Left hindlimb (tissue), 1 donor: Measurements from ENCODE around the gene MCM9.

Experiments
- DNase-seq: peaks from one replicate; pipeline ENCODE4 v3.0.0-alpha.2; 2018

Gene MCM9

DNA sequence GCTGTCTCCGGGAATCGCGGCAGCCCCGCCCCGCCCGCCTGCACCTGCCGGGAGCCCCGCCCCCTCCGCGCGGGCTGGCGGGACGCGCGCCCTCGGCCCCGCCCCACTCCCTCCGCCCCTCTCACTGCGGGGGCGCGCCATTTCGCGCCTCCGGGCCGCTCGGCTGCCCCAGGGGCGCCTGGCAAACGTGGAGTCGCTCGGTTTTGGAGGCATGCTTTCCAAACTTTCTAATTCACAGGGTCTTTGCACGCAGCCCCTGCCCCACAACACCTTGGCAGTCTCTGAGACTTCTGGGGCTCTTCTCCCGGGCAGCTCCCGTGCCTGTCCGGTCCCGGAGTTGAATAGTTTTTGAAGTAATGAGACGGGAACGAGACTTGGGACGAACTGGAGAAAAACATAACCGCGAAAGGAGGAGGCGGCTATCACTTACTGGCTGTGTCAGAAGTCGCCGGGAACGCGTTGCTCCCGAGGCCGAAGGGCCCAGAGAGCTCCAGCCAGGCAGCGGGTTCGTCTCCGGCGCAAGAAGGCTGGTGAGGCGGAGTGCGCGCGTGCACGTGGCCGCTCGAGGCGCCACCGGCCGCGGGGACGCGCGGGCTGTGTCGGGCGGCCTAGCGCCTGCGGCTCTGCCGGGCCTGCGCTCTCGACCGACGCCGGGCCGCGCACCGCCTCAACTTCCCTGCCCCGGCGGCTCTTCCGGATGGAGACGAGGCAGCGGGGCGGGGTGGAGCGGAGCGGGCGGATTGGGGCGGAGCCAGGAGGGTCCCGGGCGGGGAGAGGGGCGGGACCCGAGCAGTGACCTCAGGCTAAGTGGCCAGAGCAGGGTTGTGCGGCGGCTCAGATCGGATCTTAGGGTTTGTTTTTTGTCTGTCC is at the start of gene MCM9:
Gene MCM9, minus strand, starts transcription at position 699 of the 870 bp plus-strand sequence. CDS start 3,436 bp downstream, outside the sequence.
- peak; percentile 92 for DNase-seq

DNA sequence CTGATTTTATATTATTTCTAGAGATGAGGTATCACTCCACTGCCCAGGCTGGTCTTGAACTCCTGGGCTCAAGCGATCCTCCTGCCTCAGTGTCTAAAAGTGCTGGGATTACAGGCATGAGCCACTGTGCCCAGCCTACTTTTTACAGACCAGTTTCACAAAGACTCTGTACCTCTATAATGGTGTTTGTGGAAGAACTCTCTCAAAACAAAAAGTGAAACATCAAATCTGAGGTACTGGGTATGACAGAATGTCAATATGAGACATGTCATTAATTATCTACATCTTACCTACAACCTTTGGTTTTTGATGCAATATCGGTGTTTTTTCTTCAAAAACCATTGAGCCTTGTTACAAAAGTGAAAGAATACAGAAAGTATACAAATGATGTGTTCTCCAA is 49.4 kb upstream of the MCM9 start:
- no peak for DNase-seq

DNA sequence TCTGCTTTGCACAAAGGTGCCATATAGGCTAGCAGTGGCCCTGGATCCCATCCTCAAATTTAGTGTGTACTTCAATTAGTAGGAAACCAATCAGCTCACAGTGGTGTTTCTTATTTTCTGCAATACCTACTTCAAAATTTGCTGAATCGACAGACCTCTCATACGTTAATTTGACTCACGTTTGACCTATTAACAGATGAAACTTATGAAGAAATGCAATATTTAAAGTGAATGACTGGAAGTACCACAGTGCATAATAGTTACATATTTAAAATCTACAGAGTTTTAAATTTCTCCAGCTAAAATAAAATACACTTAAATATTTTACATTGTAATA is 47.6 kb upstream of the MCM9 start:
- no peak for DNase-seq

DNA sequence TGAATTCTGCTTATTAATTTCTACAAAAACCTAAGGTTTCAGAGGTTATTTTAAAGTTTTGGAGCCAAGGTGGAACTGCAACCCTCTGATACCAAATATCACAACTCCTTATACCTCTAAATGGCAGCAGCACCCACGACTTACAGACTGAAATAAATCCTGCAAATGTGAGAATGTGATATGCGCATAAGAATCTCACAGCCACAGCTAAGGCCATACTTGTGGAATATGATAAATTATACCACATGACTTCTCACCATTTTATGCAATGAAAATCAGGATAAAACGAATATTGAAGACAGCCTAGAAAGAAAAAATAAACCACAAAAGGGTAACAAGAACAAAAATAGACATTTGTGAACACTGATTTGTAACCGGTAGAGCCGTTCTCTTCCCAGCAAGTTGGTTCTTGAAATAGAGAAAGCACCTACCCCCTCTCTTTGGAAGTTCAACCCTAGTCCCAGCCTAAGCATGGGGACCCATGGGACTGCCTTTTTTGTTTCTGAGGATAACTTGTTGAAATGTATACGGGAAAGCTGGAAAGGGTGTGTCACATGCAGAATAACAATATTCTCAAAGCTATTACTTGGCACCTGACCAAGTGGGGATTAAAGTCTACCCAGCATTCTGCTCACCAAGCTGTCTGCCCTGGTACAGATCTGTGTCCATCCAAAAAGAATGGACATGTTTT is 47.1 kb upstream of the MCM9 start:
- no peak for DNase-seq

DNA sequence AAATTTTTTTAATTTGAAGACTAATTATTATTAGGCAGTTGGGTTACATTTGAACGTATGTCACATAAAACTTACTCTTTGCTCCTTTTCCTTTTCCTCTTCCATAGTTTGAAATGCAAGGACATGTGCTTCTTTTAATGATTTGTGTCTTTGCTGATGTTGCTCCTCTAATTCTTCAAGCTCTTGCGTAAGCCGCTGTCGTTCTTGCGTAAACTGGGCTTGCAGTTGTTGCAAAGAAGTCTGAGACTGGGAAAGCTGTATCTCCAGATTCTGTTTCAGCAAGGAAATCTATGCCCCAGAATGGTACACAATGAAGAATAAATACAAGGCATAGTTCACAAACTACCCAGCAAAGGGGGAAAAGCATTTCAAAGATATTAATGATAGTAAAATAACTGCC is 45.1 kb upstream of the MCM9 start:
- no peak for DNase-seq

DNA sequence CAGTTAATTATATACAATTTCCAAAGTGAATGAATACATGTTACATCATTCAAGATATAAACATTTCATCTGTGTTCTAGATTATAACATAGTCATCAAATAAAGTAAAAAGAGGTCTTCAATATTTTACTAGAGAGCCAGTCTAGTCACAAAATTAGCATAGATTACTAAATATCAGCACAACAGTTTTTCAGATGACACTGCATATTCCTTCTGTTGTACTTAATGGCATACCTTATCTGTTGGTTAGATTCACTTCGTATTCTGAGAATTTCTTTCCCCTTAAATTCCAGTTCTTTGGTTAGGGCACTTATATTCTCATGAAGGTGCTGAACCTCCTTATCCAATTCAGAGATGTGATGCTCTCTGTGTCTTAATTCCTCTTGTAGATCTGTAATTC is 39.8 kb upstream of the MCM9 start:
- DNase-seq: no peak

DNA sequence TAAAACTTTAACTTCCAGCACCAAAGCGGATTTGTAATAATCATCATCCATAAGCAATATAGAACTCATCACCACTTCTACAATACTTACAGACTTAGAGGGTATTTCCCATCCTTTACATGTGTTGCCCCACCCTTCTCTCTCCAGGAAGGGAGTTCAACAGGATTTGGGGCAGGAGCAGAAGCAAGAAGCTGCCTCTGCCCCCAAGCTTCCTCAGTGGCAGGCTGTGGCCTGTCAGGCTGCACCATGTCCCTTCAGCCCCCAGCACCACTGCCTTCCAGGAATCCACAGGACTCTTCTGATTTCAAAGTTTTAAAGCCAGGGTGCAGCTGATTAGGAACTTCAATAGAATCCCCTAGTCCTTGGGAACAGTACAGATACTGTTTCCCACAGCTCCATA is 36.7 kb upstream of the MCM9 start:
- no peak for DNase-seq

DNA sequence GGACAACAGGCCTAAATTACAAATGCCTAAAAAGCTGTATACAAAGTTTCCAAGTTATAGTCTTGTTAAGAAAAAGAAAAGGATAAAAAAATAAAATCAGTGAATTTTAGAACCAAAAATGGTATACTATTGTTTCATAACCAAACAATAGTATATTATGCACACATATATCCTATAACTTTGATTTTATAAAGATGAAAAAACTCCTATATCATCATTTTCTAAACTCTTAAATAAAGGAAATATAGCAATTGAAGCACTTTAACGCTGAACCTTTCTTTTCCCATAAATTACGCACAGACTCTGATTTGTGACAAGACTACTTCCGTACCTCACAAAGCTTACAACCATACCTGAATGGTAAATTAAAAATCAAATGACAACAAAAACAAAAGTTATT is 35.9 kb upstream of the MCM9 start:
- no peak for DNase-seq

DNA sequence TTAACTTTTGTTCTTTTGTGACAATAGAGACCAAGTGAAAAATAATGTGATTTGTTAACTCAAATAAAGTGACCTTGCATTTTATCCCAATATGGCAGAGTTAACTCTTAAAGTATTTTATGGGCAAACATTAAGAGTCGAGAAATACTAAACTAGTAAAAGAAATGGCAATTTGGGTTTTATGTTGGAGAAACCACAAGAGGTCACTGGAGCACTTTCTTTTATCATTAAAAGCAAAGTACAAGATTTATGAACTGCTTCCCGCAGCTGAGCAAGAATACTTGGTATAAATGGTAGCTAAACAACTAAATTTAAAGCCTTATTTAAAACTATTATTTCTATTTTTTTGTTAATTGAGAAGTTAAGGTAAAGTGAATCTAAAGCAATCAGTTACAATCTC is 33.5 kb upstream of the MCM9 start:
- no peak for DNase-seq

DNA sequence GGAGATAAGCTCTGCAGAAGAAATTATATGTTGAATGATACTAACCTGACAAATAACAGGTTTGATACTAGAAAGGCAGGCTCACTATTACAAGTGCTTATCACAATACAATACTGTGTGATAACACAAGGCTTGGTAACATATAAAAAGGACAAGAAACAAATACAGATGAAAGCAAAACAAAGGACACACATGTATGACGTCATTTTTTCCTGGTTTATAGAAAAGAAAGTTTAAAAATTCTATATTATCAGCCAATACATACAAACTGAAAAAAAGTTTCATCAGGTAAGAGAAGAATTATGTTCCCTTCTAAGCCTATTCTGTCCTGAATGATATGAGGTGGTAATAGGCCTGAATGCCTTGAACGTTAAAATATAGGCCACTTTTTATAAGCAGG is 32.3 kb upstream of the MCM9 start:
- no peak for DNase-seq

DNA sequence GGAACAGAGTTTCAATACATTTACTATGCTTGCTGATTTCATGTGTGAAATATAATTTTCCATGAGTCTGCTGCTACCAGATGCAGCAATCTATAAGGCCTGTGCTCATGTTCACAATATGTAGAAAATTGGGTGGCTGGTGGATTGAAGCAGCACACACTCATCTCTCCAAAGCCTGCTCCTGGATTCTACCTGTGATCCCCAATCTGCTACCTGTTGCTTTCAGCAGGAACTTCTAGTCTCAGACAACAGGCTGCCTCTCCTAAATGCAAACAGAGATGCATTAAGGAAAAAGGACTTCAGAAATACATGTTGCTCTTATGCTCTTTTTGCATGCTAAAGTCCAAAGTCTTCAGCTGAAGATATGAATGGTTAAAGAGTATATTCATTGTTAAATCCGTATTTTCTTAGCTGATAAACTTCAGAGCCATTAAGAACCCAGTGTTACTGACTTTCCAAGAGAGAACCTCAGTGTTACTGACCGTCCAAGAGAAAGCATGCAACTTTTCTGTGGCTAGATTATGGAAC is 30.9 kb upstream of the MCM9 start:
- DNase-seq: no peak

DNA sequence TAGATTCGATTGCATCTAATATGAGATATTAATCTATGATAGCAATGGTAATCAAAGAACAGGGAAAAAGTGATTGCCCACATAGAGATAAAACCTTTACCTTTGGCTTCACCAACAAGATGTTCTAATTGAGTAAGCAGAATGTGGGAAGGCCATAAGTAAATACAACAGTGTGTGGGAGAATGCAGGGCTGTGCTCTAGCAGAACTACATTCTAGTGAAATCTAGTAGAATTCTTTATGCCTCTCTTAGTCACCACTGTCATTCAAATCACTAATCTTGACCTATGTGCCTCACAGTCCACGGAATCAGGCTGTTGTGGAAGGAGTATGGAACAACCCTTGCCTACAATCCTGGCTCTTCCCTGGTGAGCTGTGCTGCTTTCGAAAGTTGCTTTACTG is 30.4 kb upstream of the MCM9 start:
- DNase-seq: no peak

DNA sequence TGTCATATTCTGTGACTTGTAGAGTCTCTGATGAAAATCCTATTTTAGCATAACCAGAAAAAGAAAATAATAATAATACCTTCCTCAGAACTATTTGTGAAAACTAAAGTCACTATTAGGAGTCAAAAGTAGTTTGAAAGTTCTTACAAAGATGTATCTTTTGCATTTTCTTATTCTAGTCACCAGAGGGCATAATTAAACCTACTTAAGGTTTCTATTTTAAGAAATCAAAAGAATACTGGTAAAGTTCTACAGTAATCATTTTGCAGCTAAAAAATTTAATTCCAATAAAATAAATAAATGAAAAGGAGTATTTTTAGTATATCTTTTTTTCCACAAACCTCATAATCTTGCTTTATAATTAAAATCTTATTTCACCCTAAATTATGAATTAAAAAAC is 28.0 kb upstream of the MCM9 start:
- no peak for DNase-seq

DNA sequence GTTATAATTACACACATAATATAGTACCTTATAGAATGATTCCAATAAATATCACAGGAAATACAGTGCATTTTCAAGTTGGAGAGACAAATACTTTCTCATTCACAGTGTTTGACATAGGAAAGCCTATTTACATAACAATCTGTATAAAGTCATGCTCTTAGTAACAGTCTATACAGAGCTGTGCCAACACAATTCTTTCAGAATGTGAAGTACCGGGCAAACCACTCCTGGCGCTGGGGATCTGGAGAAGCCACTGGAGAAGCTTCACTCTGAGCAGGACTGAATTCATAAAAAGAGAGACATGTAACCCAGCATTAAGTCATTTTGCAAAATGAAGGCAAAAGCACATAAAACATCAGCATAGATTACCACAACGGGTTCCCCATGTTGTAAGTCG is 24.9 kb upstream of the MCM9 start:
- DNase-seq: no peak

DNA sequence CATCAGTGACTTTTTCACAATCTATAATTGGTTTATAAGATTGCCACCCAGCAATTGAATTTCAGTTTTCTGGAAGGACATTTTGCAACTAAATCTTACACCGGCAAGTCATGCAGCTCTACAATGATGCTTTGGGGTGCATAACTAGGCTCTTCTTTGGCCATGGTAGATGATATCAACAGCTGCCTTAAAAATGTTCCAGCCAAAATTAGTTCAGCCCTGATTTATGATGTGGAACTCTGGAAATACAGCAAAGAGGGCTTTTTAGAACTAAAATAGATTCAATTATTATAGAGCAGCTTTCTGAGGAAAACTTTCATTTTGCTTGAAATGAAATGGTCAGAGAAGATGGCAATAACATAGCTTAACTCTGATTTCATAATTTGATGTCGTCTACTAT is 18.4 kb upstream of the MCM9 start:
- DNase-seq: no peak

DNA sequence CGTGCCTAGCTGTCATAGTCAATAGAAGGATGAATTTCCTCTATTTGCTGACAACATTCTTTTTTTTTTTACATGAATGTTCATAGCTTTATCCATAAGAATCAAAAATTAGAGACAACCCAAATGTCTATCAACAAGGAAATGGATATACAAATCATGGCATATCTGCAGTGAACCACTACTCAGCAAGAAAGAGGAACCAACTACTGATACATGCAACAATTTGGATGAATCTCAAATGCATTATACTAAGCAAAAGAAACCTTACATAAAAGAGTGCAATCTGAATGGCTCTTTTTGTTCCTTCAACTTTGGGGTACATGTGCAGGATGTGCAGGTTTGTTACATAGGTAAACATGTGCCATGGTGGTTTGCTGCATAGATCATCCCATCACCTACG is 17.7 kb upstream of the MCM9 start:
- no peak for DNase-seq

DNA sequence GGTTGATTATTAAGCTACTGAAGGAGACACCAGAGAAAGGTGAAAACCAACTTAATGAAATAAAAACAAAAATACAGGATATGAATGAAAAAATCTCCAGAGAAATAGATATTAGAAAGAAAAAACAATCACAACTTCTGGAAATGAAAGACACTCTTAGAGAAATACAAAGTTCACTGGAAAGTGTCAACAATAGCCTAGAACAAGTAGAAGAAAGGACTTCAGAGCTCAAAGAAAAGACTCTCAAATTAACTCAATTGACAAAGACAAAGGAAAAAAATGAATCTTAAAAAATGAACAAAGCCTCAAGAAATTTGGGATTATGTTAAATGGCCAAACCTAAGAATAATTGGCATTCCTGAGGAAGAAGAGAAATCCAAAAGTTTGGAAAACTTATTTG is 10.3 kb upstream of the MCM9 start:
- DNase-seq: no peak

DNA sequence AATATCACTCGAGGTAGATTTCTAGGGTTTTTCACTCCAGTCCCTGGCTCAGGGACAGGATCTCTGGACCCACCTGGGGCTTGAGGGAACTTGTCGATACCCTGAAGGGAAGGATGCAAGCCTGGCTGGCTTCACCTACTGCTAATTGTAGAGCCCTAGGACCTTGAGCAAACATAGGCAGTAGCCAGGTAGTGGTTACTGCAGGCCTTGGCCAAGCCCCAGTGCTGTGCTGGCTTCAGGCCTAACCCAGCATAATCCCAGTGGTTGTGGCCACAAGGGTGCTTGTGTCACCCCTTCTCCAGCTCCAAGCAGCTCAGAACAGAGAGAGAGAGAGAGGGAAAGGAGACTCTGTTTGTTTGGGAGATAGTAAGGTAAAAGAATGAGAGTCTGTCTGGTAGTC is 5.8 kb upstream of the MCM9 start:
- no peak for DNase-seq

DNA sequence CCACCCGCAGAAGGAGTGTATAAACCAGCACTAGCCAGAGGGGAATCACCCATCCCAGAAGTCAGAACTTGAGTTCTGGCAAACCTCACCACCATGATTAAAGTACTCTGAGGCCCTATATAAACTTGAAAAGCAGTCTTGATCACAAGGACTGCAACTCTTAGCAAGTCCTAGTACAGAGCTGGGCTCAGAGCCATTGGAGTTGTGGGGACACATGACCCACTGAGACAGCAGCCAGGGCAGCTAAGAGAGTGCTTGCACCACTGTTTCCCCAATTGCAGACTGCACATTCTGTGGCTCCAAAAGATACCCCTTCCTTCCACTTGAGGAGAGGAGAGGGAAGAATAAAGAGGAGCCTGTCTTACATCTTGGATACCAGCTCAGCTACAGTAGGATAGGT is 4.7 kb upstream of the MCM9 start:
- DNase-seq: no peak

DNA sequence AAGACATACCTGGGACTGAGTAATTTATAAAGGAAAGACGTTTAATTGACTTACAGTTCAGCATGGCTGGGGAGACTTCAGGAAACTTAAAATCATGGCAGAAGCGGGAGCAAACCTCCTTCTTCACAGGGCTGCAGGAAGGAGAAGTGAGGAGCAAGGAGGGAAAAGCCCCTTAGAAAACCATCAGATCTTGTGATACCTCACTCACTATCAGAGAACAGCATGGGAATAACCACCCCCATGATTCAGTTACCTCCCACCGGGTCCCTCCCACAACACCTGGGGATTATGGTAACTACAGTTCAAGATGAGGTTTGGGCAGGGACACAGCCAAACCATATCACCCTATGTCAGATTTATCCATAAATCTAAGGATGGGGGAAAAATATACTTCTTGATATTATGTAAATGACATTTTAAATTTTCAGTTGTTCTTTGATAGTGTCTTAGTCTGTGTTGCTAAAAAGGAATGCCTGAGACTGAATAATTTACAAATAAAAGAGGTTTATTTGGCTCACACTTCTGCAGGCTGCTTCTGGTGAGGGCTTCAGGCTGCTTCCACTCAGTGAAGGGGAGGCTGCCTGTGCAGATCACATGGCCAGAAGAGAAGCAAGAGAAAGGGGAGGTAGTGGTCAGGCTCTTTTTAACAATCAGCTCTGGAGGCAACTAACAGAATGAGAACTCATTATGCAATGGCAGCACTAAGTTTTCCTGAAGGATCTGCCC is 1.2 kb upstream of the MCM9 start:
- no peak for DNase-seq

DNA sequence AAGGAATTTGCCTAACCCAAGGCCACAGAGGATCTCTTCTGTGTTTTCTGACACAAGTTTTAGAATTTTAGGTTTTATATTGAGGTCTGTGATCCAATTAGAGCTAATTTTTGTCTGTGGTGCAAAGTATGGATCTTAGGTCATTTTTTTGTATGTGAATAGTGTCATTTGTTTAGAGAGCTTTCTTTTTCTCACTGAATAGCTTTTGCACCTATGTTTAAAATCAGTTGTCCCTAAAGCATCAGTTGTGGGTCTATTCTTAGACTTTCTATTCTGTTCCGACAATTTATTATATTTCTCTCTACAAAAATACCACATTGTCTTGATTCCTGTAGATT is 341 bp upstream of the MCM9 start:
- no peak for DNase-seq

DNA sequence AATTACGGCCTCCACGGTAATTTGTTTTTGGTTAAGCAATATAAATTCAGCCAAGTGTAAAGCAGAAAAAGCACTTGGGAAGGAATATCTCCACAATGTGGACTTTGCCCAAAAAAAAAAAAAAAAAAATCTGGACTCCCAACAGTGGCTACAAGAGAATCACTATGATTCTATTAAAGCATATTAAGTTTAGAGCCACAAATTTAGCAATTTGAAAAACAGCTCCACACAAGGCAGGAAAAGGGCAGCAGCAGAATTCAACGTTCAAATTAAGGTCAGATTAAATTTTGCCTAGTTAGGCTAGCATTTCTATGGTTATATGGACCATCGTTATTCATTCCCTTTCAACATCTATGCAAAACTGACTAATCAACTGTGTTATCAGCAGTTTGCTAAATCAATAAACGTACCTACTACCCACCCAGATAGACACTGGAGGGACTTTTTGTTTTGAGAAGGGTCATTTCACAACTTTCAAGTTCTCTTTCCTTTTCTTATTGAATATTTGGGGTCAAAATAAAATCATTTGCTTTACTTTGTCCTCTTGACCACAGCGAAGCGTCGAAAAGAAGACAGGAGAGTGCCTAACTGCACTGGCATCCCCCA is 1.0 kb downstream of the MCM9 start:
- no peak for DNase-seq

DNA sequence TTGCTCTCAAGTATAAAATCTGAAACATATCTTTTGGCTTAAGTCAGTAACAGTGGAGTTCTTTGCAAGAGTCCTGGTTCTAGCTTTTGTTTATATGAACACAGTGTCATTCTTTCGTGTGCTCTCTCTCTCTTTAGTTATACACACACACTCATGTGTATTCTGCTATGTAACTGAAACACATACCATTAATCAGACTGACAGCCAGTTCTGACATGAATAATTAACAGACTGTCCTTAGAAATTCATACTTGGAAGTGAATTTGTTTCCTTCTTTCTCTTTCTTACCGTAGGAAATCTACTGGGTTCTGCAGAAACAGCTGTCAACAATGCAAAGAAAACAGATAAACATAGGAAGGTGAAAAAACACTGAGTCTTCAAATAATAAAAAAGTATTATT is 2.5 kb downstream of the MCM9 start:
- DNase-seq: no peak

DNA sequence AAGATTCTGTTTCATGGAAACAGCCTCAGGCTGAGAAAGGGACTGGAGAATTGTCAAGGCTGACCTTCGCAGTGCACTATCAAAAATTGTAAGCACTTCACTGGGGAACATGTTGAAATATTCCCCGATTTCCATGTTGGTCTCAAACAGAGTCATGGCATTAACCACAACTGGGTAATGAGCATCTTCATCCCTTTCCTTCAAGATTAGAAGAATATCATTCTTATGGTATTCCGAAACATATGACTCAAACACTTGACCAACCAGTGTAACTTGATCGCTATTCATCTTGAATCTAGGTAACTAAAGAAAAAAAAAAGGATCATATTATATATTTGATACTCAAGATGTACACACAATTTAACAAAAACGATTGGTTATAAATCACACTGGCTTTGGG is 3.5 kb downstream of the MCM9 start:
- no peak for DNase-seq
